ENCODE data around the gene RTN4R.
"Not testable (repeated sequence)": the region's sequence is repeated elsewhere in the genome, so short reads cannot be mapped to it uniquely, and the experiment has no call there.

Gene RTN4R

DNA sequence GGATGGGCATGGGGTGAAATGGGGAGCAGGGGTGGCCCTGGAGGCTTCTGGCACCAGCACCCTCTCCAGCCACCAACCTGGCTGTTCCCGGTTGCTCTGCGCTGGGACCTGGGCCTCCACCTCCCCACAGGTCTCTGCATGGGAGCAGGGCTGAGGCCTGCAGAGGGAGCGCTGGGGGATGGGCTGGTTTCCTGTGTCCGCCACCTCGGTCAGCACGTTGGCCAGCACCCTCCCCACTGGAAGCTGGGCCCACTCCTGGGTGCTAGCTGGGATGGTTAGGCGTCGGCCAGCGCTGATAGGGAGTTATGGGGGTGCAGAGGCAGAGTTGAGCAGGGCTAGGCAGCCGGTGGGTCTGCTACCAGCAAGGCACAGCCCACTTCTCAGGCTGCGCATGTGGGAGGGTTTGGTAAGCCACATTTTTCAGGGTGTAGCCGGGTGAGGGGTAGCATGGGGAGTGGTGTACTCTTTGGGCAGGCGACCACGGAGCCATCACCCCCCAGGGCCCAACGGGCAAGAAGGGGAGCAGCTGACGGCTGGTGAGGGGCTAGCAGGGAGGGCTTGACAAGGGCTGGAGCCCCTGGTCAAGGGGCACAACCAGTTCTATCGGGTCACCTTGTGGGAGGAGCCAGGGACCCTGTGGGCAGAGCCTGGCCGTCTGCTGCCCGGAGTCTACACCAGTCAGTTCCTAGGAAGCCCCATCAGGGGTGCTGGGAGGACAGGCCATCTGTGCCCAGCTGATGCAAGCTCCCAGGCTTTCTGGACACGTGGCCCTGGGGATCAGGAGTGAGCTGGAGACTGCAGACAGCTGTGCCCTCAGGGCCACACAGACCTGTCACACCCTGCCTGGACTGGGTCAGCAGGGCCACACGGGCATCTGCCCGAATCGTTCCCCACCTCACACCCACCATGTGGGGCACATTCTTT lies 2.3 kb upstream of the RTN4R start:
- DNase-seq: not testable (repeated sequence)

GRCh38 chr22:20269673-20270072 lies 1.6 kb upstream of the RTN4R start:
- not testable (repeated sequence) for DNase-seq

- DNase-seq: not testable (repeated sequence)
Observed at GRCh38 chr22:20269201-20269600, 1.1 kb upstream of the RTN4R start.

DNA sequence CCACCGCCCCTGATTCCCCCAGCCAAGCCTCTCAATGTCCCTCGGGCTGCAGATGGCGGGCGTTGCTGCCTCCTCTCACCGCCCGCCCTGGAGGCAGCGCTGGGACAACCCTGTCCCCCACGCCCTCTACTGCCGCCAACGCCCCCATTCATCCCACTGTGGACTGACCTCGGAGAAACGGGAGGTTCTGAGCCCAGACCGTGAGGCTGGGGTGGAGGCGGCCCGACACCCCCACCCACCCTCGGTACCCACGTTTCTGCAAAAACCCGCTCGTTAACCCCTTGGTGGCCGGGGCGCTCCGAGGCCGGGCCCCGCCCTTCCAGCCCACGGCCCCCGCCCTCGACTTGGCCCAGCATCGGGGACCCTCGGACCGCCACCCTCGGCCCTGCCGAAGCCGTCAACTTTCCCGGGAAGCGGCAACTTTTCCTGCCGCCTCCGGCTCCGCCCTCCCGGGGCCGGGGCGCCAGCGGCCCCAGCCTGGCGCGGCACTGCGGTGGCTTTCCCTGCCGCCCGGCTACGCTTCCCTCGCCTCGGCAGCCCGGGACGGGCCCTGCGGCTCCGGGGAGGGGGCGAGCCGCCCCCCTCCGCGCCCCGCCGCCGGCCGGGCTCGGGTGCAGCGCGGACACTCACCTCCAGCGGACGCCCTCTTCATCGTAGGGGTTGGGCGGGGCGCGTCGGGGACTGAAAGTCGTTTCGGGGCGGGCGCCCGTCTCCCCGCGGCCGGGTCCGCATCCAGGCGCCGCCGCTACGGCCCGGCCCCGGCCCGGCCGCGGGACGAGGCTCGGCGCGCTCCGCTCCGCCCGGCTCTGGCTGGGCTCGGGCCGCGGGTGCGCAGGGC lies 458 bp downstream of the RTN4R start:
- no peak for DNase-seq

DNA sequence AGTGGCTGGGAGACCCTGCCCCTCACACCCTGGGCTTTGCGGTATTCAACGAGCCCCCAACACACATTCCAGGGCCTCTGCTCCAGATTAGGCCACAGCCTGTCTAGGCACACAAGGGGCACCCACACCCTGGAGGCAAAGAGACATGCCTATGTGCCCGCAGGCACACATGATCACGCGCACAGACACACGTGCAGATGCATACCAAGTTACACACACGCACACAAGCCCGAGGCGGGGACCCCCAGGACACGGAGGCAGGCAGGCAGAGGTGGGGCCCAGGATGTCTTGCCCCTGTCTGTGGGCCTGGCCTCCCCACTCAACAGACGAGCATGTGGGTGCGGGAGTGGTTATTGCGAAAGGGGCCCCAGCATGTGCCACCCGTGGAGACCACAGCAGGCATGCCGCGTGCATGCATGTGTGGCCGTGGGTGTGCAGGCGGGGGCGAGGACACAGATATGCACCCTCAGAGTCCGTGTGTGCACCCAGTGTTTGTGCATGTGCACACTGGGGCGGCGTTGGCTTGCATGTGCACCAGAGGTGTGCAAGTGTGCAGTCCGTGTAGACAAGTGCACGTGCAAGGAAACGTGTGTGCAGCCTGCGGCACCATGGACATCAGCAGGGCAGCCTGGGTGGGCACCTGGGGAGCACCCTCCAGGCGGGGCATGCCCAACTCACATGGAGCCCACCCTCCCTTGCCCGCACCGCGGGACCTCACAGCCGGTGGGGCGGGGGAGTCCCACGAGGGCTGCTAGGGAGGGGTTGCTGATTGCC lies 1.3 kb downstream of the RTN4R start:
- DNase-seq: peak in 1 of 6 experiments; percentile 16

DNA sequence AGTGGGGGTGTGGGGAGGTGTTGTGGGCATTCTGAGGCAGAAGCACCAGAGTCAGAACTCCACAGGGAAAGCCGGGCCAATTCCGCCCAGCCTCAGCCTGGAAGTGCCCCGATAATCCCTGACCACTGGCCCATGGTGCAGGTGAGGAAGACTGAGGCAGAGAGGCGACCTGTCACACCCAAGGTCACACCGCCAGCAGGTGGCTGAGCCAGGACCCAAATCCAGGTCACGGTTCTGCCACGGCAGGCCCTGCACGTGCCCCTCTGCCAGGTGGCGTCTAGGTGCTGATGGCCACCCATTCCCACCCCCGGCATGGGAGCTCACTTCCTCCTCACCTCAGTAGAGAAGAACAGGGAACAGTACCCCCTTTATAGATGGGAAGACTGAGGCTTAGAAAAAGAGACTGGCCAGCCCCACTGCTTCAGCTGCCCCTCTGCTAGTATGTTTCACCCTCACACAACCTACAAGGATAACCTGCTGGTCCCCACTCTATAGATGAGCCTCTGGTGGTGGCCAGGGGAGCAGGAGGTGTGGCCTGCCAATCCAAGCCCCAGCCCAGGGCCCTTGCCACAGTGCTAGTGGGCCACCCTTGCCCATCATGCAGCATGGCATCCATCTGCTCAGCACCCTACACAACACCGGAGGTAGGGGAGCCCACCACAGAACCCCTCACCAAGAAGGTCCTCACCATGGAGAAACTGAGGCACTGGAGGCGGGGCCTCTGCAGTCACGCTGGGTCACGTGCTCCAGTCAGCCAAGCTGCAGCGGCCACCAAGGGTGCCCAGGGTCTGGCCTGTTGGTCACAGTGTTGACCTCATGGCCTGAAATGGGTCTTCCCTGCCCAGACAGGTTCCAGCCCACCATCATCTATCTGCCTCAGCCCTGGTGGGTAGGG lies 2.1 kb downstream of the RTN4R start:
- DNase-seq: not testable (repeated sequence)

- DNase-seq: no peak
Observed at GRCh38 chr22:20264614-20265452, 3.3 kb downstream of the RTN4R start.

DNA sequence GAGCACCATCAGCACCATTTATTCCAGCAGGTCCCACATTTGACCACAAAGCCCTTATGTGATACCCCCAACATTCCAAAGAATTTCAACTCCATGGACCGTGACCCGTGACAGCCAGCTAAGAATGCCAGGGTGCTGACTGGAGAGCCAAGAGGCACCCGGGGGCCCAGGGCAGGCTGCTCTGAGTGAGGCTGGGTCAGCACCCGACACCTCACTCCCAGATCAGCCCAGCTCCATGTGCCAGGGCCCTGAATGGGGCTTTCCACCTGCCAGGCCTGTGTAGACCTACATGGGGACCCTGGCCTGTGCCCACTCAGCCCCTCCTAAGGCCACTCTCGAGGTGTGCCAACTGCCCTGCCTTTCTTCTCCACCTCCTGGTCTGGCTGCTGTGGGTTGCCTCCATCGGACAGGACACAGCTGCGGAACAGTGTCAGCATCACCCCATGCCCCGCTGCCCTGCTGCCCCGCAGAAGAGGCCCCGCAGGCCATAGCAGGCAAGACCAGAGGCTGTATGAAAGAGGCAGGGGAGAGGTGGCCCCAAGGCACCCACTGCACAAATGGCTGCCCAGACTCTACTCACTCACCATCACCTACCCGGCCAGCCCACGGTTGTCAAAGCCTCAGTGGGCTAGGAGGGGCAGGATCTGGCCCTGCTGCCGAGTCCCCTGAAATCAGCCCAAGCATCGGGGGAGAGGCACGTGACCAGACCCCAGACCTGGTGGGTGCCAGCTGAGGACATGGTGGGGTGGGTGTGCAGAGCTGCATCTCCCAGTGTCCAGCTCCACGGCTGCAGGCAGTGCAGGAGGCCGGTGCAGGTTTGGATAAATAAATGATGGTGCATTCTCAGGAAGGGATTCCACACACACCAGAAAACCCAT lies 4.5 kb downstream of the RTN4R start:
- DNase-seq: not testable (repeated sequence)

- no peak for DNase-seq
Observed at GRCh38 chr22:20262582-20263147, 5.5 kb downstream of the RTN4R start.

DNA sequence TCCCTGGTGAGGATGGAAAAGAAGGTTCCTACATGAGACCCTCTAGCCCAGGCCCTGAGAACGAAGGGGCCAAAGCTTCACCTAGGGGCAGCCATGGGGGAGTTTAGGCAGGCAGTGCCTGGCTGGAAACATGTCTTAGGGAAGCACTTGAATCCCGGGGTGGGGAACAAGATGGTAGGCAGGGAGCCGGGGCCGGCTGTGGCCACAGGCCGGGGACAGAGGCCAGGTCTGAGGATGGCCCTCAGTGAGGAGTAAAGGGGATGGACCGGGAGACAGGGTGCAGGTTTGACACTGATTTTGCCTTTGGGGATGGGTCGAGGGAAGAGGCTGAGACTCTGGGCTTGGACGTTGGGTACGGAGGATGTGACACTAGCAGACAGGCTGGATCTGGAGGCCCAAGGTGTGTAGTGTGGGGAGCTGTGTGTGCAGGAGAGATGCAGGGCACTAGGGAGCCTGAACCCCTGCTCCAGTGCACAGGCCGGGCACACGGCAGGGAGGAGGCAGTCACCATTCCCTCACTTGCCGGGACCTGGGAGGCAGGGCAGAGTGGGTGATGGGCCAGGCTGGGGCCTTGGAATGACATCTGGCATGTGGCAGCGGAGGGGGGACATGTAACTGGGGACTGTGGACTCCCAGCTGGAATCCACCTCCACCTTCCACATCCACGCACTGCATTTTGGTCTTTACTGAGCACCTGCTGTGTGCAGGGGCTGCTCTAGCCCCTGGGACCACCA lies 6.1 kb downstream of the RTN4R start:
- DNase-seq: no peak

DNA sequence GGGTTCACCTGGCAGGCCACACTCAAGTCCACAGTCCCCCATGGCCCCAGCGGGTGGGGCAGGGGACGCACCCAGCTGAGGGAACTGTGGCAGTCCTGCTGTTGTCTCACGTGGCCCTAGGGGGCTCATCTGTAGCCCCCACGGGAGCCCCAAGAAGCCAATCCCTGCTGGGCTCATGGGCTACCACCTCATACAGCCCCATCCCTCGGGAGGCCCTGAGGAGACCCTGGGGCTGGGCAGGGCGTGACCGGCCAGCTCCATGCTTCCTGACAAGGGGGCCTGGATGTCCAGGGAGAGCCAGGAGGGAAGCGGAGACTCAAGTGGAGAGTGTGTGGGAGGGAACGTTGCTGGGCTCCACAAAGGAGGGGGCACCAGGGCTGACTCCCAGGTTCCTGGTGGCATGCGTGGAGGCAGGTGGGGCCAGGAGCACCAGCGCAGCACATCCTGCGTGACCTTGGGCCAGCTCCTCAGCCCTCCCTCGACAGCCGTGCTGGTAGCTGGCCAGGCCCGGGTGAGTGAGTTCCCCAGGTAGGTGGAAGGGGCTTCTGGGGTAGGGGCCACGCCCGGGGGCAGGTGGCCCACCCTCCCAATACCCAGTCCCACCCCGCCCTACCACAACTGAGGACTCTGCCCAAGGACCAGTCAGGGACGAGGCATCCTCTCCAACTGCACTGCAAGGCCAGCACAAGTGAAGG lies 7.9 kb downstream of the RTN4R start:
- no peak for DNase-seq

GRCh38 chr22:20259327-20259688 lies 8.8 kb downstream of the RTN4R start:
- no peak for DNase-seq

GRCh38 chr22:20258584-20259326 lies 9.4 kb downstream of the RTN4R start:
- no peak for DNase-seq

- DNase-seq: no peak
Observed at GRCh38 chr22:20258021-20258299, 10.2 kb downstream of the RTN4R start.

DNA sequence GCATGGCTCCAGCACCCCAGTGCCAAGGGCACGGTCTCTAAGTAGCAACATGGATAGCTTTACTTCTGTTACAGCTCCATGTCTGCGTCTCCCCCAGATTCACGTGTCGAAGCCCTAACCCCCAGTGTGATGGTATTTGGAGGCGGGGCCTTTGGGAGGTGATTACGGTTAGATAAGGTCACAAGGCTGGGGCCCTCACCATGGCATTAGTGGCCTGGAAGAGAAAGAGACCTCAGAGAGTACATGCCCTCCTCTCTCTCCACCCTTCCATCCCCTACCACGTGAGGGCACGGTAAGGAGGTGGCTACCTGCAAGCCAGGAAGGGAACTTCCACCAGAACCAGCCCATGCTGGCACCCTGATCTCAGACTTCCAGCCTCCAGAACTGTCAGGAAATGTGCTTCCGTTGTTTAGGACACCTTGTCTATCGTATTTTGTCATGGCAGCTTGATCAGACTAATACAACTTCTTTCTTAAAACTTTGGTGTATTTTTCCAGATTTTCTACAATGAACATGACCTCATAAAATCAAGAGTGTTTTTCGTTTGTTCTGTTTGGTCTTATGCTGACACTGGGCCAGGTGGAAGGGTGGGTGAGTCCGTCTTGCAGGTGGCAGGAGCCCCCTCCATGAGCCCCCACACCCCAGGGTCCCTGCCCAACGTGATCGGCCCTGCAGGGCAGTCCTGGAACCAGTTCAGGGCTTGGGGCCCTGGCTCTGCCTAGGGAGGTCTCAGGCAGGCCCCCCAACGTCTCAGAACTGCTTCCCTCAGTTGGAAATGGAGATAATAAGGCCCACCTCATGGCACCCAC lies 10.7 kb downstream of the RTN4R start:
- DNase-seq: no peak

DNA sequence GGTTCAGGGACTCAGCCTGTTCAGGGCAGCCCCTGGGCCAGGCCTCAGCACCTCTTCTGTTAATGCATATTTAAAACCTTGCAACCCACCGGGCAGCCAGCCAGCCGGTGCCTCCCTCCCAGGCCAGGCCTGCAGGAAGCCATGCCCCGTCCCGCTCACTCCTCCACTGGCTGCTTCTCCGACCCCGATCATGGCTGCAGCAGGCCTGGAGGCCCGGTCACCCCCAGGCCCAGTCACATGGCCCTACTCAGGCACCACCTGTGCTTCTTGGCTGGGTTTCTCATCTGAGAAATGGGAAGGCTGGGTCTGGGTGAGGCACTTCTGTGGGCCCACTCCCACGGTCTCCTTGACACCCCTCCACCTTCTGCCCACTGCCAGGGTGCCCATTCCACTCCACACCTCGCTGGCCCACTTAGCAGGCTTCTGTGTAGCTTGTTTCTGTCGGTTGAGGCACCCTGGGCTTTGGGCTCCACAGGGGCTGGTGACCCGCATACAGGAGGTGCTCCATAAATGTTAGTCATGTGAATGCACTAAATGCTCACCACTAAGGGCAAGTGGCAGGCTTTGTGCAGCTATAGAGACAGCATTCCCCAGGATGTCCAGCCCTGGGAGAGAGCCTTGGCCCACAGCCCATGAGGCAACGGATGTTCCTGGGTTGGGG lies 11.4 kb downstream of the RTN4R start:
- DNase-seq: no peak

Data from stimulated activated naive CD4-positive, alpha-beta T cell (primary cell).